Tibial artery (tissue), 4 donors: Measurements from ENCODE around the gene CRYBA1.
"Not testable (repeated sequence)": the region's sequence is repeated elsewhere in the genome, so short reads cannot be mapped to it uniquely, and the experiment has no call there.

Experiments used
- DNase-seq, 2 donors: peaks; one replicate each; pipeline ENCODE4 v3.0.0-alpha.2; 2019
- H3K27ac ChIP-seq, 2 donors: fragments of 200-600 bp; sonication (generic) in 1 of 2; 1 replicate in 1 of 2; 2 replicates in 1 of 2; pipeline ENCODE4 v1.5.1; 2018 to 2019; ENCODE audit warnings: mild to moderate bottlenecking in 1 of 2
- H3K27me3 ChIP-seq, 2 donors: fragments of 200-600 bp; sonication (generic) in 1 of 2; one replicate each; pipeline versions ENCODE4 v1.5.1 to v1.6.0; 2016 to 2019
- H3K36me3 ChIP-seq, 3 donors: fragments of 200-600 bp; sonication (generic) in 2 of 3; one replicate each; pipeline ENCODE4 v1.5.1; 2016 to 2019; ENCODE audit warnings: mild to moderate bottlenecking in 2 of 3
- H3K4me1 ChIP-seq, 4 donors: fragments of 200-600 bp; sonication (generic) in 2 of 4; 1 replicate in 3 of 4; 2 replicates in 1 of 4; pipeline ENCODE4 v1.5.1; 2016 to 2019
- H3K4me3 ChIP-seq, 2 donors: fragments of 200-600 bp; sonication (generic) in 1 of 2; 1 replicate in 1 of 2; 2 replicates in 1 of 2; pipeline ENCODE4 v1.5.1; 2018 to 2019; ENCODE audit warnings: mild to moderate bottlenecking in 2 of 2
- H3K9me3 ChIP-seq, 3 donors: fragments of 200-600 bp; sonication (generic) in 1 of 3; one replicate each; pipeline ENCODE4 v1.5.1; 2016 to 2019
- intact Hi-C: fragments of 100-400 bp; cut with DNase I; formaldehyde crosslinking; loops from one replicate; pipeline ENCODE4 v1.15.0; 2023; ENCODE audit warnings: low total_unique reads
- TF ChIP-seq, protein P1 (sequence below), 2 experiments: fragments of 200-600 bp in 1 of 2; fragments of 450-650 bp in 1 of 2; IDR thresholded peaks; one replicate each; pipeline ENCODE4 v1.5.1; 2017 to 2019; ENCODE audit warnings: antibody characterized with exemption in 2 of 2, mild to moderate bottlenecking in 1 of 2, moderate library complexity in 1 of 2

CRYBA1 gene, protein sequence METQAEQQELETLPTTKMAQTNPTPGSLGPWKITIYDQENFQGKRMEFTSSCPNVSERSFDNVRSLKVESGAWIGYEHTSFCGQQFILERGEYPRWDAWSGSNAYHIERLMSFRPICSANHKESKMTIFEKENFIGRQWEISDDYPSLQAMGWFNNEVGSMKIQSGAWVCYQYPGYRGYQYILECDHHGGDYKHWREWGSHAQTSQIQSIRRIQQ

DNA sequence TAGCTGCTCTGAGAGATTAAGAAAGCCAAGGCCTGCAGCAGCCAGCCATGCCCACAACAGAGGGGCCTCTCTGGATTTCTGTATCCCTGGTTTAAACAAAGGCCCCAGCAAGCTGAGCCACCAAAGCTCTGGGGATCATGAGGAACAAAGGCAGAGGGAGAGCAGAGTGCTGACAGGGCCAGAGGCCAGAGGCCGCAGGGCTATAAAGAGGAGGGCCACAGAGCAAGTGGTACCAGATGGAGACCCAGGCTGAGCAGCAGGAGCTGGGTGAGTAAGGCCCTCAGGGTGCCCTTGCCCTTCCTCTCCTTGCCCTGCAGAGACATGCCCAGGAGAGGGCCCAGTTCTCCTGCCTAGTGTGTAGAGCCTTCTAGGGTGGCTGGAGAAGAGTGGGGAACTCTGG lies at the start of gene CRYBA1:
Gene CRYBA1, plus strand, starts transcription at position 232 of the 400 bp plus-strand sequence. Its CDS starts 5 bp downstream, at position 237.
- Histone ChIP-seq H3K27ac (no peak within 1 kb of the TSS), H3K9me3 (no peaks in the 10 kb centered on the region), H3K27me3 (no peaks in the 10 kb centered on the region), H3K4me1 (peaks cover 0 to 1% (median 0%) of the 10 kb centered on the region in 4 donors), H3K36me3 (no peaks in the 10 kb centered on the region), H3K4me3 (no peak within 1 kb of the TSS)
- intact Hi-C loops, result no loop called here
- DNase-seq, result no peak
- TF ChIP-seq, protein P1, sequence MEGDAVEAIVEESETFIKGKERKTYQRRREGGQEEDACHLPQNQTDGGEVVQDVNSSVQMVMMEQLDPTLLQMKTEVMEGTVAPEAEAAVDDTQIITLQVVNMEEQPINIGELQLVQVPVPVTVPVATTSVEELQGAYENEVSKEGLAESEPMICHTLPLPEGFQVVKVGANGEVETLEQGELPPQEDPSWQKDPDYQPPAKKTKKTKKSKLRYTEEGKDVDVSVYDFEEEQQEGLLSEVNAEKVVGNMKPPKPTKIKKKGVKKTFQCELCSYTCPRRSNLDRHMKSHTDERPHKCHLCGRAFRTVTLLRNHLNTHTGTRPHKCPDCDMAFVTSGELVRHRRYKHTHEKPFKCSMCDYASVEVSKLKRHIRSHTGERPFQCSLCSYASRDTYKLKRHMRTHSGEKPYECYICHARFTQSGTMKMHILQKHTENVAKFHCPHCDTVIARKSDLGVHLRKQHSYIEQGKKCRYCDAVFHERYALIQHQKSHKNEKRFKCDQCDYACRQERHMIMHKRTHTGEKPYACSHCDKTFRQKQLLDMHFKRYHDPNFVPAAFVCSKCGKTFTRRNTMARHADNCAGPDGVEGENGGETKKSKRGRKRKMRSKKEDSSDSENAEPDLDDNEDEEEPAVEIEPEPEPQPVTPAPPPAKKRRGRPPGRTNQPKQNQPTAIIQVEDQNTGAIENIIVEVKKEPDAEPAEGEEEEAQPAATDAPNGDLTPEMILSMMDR (IDR thresholded peaks at IDR 0.05), result no peak

DNA sequence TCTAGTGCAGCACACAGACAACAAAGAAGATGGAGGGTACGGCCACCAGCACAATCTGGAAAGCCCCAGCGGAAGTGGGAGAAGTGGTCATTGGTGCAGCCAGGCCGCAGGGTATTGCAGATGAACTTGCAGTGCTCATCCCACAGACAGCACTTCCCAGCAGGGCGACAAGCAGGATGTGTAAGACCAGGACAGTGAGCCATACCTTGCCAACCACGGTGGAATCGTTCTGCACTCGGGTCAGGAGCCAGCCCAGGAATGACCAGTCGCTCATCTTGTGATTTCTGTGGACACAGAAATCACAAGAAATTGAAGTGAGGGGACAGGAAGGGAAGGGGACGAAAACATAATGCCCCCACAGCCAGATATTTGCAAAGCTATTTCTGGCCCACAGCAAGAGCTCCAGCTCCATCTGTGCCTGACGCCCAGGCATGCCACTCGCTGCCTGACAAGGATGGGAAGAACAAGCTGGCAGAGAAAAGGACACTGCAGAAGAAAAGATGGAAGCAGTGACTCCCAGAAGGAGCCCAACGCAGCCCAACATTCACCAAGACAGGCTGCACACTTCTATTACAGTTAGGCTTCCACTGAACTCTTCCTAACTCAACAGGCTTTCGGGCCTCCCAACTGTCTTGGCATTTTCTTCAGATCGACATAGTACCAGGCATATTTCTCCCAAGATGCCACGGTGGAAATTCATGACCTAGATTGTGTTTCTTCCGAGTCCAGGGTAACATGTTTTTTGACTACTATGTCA lies 49.0 kb upstream of the CRYBA1 start:
- Histone ChIP-seq H3K4me1 (no peaks in the 10 kb centered on the region), H3K36me3 (no peaks in the 10 kb centered on the region), H3K27me3 (no peaks in the 10 kb centered on the region), H3K4me3 (no peak overlapping the region), H3K27ac (no peak overlapping the region), H3K9me3 (no peaks in the 10 kb centered on the region)
- no peak for DNase-seq
- intact Hi-C loops, result no loop called here
- TF ChIP-seq, protein P1 (IDR thresholded peaks at IDR 0.05), result no peak

DNA sequence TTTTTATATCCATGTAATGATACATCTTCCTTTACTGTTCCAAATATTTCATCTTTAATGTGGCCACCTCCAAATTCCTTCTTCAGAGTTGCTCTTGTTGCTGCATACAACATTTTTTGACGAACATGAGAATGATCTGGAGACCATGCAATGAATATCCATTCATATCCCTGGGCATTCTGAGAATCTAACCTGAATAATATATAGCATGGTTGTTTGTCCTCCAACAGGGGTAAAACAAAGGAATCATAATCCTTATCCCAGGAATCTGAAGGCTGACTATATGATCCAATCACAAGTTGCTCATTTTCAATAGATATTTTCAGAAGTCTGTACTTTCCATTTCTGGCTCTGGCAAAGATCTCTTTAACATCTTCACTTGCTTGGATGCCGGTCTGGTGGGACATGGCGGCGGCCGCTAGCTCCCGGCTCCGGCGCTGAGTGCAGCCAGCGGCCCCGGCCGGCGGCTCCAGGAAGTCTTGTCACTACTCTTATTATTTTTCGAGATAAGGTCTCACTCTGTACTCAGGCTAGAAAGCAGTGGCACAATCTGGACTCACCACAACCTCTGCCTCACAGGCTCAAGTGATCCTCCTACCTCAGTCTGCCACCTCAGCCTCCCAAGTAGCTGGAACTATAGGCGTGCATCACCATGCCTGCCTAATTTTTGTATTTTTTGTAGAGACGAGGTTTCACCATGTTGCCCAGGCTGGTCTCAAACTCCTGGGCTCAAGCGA lies 42.4 kb upstream of the CRYBA1 start:
- H3K4me1 ChIP-seq, H3K4me3 ChIP-seq, intact Hi-C loops, DNase-seq, H3K27ac ChIP-seq, H3K9me3 ChIP-seq, H3K36me3 ChIP-seq, H3K27me3 ChIP-seq: not testable (repeated sequence)

DNA sequence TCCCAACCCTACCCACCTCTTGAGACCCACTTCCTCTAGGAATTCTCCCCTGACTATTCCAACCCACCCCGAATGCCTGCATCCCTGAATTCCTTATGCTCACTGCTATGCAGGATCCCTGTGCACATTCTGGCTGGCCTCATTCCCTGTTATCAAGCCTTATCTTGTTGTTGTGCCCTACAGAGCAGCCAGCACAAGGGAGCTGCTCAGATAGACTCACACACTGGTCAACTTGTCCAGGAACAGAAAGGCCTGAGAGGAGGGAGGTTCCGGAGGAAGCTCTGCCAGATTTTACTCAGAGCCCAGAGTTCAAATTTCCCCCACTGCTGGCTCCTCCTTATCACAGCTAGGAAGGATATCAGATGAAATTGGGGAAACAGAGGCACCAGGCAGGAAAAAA lies 41.6 kb upstream of the CRYBA1 start:
- intact Hi-C loops, result no loop called here
- Histone ChIP-seq H3K27ac (no peak overlapping the region), H3K4me1 (no peaks in the 10 kb centered on the region), H3K4me3 (no peak overlapping the region), H3K36me3 (no peaks in the 10 kb centered on the region), H3K9me3 (no peaks in the 10 kb centered on the region), H3K27me3 (peaks cover 0 to 6% of the 10 kb centered on the region in 2 donors)
- TF ChIP-seq, protein P1 (IDR thresholded peaks at IDR 0.05), result no peak
- no peak for DNase-seq

DNA sequence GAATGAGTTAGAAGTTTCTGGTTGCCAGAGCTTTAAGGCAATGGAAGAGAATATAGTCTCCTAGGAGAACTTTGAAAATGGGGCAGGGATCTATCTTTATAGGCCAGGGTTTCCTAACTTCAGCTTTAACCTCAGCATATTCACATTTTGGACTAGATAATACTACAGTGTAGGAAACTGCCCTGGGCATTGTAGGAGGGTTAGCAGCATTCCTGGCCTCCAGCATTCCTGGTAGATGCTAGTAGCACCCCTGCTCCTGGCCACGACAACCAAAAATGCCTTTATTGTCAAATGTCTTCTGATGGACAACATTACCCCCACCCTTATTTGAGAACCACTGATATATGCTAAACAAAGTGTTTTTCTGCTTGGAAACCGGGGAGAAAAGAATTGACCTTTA lies 38.7 kb upstream of the CRYBA1 start:
- TF ChIP-seq, protein P1 (IDR thresholded peaks at IDR 0.05), result no peak
- H3K4me3 ChIP-seq, result no peak overlapping the region
- peaks cover 0 to 6% of the 10 kb centered on the region in 2 donors for H3K27me3 ChIP-seq
- no peaks in the 10 kb centered on the region for H3K36me3 ChIP-seq
- H3K9me3 ChIP-seq, result no peaks in the 10 kb centered on the region
- H3K4me1 ChIP-seq, result no peaks in the 10 kb centered on the region
- intact Hi-C loops, result no loop called here
- no peak overlapping the region for H3K27ac ChIP-seq
- no peak for DNase-seq

DNA sequence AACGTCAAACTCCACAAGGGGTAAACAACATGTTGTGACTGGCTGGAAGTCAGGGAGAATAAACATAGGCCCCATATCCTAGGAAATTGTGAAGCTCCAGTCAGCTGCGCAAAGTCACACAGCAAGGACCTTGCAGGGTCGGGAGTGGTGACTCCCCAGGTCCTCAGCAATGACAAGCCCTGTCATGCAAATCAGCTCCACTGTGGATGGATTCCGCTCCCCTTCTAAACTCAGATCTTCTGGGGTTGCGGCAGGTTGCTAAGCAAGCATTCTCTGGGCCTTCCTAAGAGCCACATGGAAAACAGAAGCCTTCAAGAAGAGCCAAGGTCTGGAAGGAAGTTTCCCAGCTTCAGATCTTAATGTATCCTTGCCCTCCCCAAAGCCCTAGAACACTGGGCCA lies 37.6 kb upstream of the CRYBA1 start:
- no peak for DNase-seq
- intact Hi-C loops, result no loop called here
- no peaks in the 10 kb centered on the region for H3K9me3 ChIP-seq
- peaks cover 0 to 6% of the 10 kb centered on the region in 2 donors for H3K27me3 ChIP-seq
- H3K4me1 ChIP-seq, result no peaks in the 10 kb centered on the region
- no peaks in the 10 kb centered on the region for H3K36me3 ChIP-seq
- TF ChIP-seq, protein P1 (IDR thresholded peaks at IDR 0.05), result no peak
- no peak overlapping the region for H3K4me3 ChIP-seq
- H3K27ac ChIP-seq, result no peak overlapping the region
